HepG2 (cell line): ENCODE data around the gene TMTC2. TPM values are rescaled to one million over a fixed set of nuclear protein-coding genes. Genes with fewer than 3 reads are reported as not detected.

ENCODE experiments used
- ARHGAP35 ChIP-seq: sonication (generic); formaldehyde crosslinking; IDR thresholded peaks from 2 replicates; pipeline ENCODE4 v1.9.0; 2022; ENCODE audit warnings: mild to moderate bottlenecking, inconsistent platforms, moderate library complexity, missing genetic modification reagents, borderline replicate concordance
- HMGA1 ChIP-seq: sonication (generic); formaldehyde crosslinking; conservative IDR thresholded peaks from 2 replicates; pipeline ENCODE4 v1.4.0; 2020; ENCODE audit warnings: missing genetic modification reagents
- IRF2 ChIP-seq: IDR thresholded peaks from 2 replicates; pipeline ENCODE4 v1.6.1; 2018; ENCODE audit warnings: missing genetic modification reagents, missing compliant biosample characterization
- KLF12 ChIP-seq: sonication (generic); formaldehyde crosslinking; IDR thresholded peaks from 2 replicates; pipeline ENCODE4 v1.4.0; 2020; ENCODE audit warnings: missing genetic modification reagents, borderline replicate concordance
- NFE2 ChIP-seq: sonication (generic); formaldehyde crosslinking; IDR thresholded peaks from 2 replicates; pipeline ENCODE4 v1.4.0; 2020; ENCODE audit warnings: missing genetic modification reagents
- RAD21 ChIP-seq: fragments of 450-650 bp; formaldehyde crosslinking; IDR thresholded peaks from 2 replicates; pipeline ENCODE4 v1.5.0; 2020; ENCODE audit warnings: mild to moderate bottlenecking
- TARDBP ChIP-seq: sonication (generic); formaldehyde crosslinking; IDR thresholded peaks from 2 replicates; pipeline ENCODE4 v1.8.0; 2022; ENCODE audit warnings: mild to moderate bottlenecking, missing genetic modification reagents
- ZBTB26 ChIP-seq: IDR thresholded peaks from 2 replicates; pipeline ENCODE4 v1.6.1; 2016; ENCODE audit warnings: missing compliant biosample characterization, missing genetic modification reagents, borderline replicate concordance
- ZFX ChIP-seq: sonication (generic); formaldehyde crosslinking; IDR thresholded peaks from 2 replicates; pipeline ENCODE4 v1.4.0; 2020; ENCODE audit warnings: mild to moderate bottlenecking, low read depth, missing genetic modification reagents, moderate library complexity
- ZKSCAN1 ChIP-seq: fragments of 150-350 bp; IDR thresholded peaks from 2 replicates; pipeline ENCODE4 v1.6.1; 2014; ENCODE audit warnings: low read length
- ZNF101 ChIP-seq: sonication (generic); formaldehyde crosslinking; IDR thresholded peaks from 2 replicates; pipeline ENCODE4 v1.4.0; 2020; ENCODE audit warnings: mild to moderate bottlenecking, low read depth, missing genetic modification reagents, borderline replicate concordance
- ZNF18 ChIP-seq: sonication (generic); formaldehyde crosslinking; IDR thresholded peaks from 2 replicates; pipeline ENCODE4 v1.8.0; 2022; ENCODE audit warnings: mild to moderate bottlenecking, missing genetic modification reagents; ENCODE audit not compliant: insufficient replicate concordance
- ZNF646 ChIP-seq: sonication (generic); formaldehyde crosslinking; IDR thresholded peaks from 2 replicates; pipeline ENCODE4 v1.9.0; 2021; ENCODE audit warnings: mild to moderate bottlenecking, missing genetic modification reagents
- ZNF710 ChIP-seq: sonication (generic); formaldehyde crosslinking; IDR thresholded peaks from 2 replicates; pipeline ENCODE4 v1.5.0; 2020; ENCODE audit warnings: mild to moderate bottlenecking, missing genetic modification reagents, borderline replicate concordance
- ZNF747 ChIP-seq: sonication (generic); formaldehyde crosslinking; IDR thresholded peaks from 2 replicates; pipeline ENCODE4 v1.8.1; 2023; ENCODE audit warnings: missing genetic modification reagents, mild to moderate bottlenecking, borderline replicate concordance
- polyA plus RNA-seq, 8 experiments: library from polyadenylated mRNA; depleted of rRNA in 3 of 8; stranded (reverse) in 7 of 8; unstranded in 1 of 8; fragments of >200 nt; fragmentation: Illumina TruSeq in 4 of 8; extraction: Trizol in 4 of 8; gene quantifications; 2 replicates each; pipeline versions ENCODE4 v1.2.1 to v1.2.3, GENCODE V29; 2011 to 2016; ENCODE audit warnings: low read depth in 4 of 8, missing spikeins in 1 of 8, mixed read lengths in 1 of 8; ENCODE audit not compliant: insufficient read depth in 1 of 8
- total RNA-seq, 5 experiments: library from RNA; depleted of rRNA; stranded (reverse); fragments of >200 nt; fragmentation: Illumina TruSeq; extraction: Trizol; gene quantifications; 2 replicates each; pipeline ENCODE4 v1.2.3, GENCODE V29; 2016; ENCODE audit warnings: low read depth in 1 of 5
- TF ChIP-seq, protein P1 (sequence below): sonication (generic); formaldehyde crosslinking; IDR thresholded peaks from 2 replicates; pipeline ENCODE4 v1.8.0; 2022; ENCODE audit warnings: mild to moderate bottlenecking, missing genetic modification reagents

TMTC2 gene
- total and polyA plus RNA-seq, 2 of the 13 experiments (the other 11 are each of a cell fraction or from before 2014, with no cell fraction given): 0.55 to 0.63 TPM

- TF ChIP-seq, protein P1, sequence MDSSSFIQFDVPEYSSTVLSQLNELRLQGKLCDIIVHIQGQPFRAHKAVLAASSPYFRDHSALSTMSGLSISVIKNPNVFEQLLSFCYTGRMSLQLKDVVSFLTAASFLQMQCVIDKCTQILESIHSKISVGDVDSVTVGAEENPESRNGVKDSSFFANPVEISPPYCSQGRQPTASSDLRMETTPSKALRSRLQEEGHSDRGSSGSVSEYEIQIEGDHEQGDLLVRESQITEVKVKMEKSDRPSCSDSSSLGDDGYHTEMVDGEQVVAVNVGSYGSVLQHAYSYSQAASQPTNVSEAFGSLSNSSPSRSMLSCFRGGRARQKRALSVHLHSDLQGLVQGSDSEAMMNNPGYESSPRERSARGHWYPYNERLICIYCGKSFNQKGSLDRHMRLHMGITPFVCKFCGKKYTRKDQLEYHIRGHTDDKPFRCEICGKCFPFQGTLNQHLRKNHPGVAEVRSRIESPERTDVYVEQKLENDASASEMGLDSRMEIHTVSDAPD (CRISPR knock-in tag): no peak
- 0 out of 2 replicates have a peak, but pooled peaks have one; percentile 25 for TF ChIP-seq ZFX (CRISPR knock-in tag)
- peak; percentile 60; the same call in 1 of the 2 replicates for TF ChIP-seq ZBTB26 (CRISPR knock-in tag)
- TF ChIP-seq ZNF747 (CRISPR knock-in tag): no peak
- no peak for TF ChIP-seq ZNF18
- no peak for TF ChIP-seq KLF12 (CRISPR knock-in tag)
- no peak for TF ChIP-seq ZNF646 (CRISPR knock-in tag)
- peak; percentile 83 for TF ChIP-seq IRF2 (CRISPR knock-in tag)
- no peak for TF ChIP-seq NFE2
- TF ChIP-seq ZNF101 (CRISPR knock-in tag): no peak
- 0 out of 2 replicates have a peak, but pooled peaks have one; percentile 48 for TF ChIP-seq ZNF710 (CRISPR knock-in tag)
- TF ChIP-seq ZKSCAN1: peak; percentile 11; the same call in 1 of the 2 replicates
- no peak for TF ChIP-seq ARHGAP35 (CRISPR knock-in tag)
- no peak for TF ChIP-seq TARDBP (CRISPR knock-in tag)
- peak; percentile 86 for TF ChIP-seq RAD21
- TF ChIP-seq HMGA1: no peak
Measured at GRCh38 chr12:82685790-82686167, 927 bp upstream of the TMTC2 start (continued).
